Left ventricle myocardium inferior (tissue), 1 donor: ENCODE measurements around the gene TSC22D1. TPM values are rescaled to one million over a fixed set of nuclear protein-coding genes. Genes with fewer than 3 reads are reported as not detected.

Source experiments
- DNase-seq: peaks from one replicate; pipeline ENCODE4 v3.0.0-alpha.2; 2020
- H3K27ac ChIP-seq: fragments of 200-600 bp; replicated peaks from 2 replicates; pipeline ENCODE4 v1.8.0; 2021
- H3K27me3 ChIP-seq: fragments of 200-600 bp; 2 replicates; pipeline ENCODE4 v1.8.0; 2021; ENCODE audit warnings: low read depth
- H3K36me3 ChIP-seq: fragments of 200-600 bp; 2 replicates; pipeline ENCODE4 v1.8.0; 2021
- H3K4me1 ChIP-seq: fragments of 200-600 bp; 2 replicates; pipeline ENCODE4 v1.8.0; 2021
- H3K4me3 ChIP-seq: fragments of 200-600 bp; 2 replicates; pipeline ENCODE4 v1.8.0; 2021; ENCODE audit warnings: mild to moderate bottlenecking, moderate library complexity
- H3K9me3 ChIP-seq: fragments of 200-600 bp; replicated peaks from 2 replicates; pipeline ENCODE4 v1.8.0; 2021
- CTCF ChIP-seq: fragments of 200-600 bp; IDR thresholded peaks from 2 replicates; pipeline ENCODE4 v1.8.0; 2021; ENCODE audit warnings: antibody characterized with exemption, mild to moderate bottlenecking, borderline replicate concordance
- intact Hi-C: fragments of 100-400 bp; cut with micrococcal nuclease; formaldehyde crosslinking; loops from one replicate; pipeline ENCODE4 v1.11.0; 2022
- total RNA-seq: library from RNA; stranded (reverse); fragmentation: NEBNext Ultra II Directional; extraction: Animal tissue kit (Norgen Biotek cat#: 25700); gene quantifications from one replicate; pipeline ENCODE4 v1.2.1, GENCODE V29; 2021
- donor health status: DM: no; HTN: yes; CAD: no; lungs with severe emphysema.

Gene TSC22D1
- total RNA-seq, 1 donor from 2014 or later = 158 TPM

DNA sequence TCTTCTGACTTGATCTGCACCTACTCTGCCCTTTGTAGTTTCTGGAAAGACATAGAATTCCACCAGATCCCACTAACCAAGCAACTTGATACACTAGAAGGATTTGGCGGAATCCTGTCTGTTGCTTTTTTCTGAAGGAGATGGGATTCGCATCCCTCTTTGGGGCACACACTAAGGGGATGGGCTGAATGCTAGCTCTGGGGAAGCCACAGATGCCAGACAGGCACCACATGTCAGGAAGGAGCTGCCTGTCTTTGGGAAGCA lies 150.4 kb downstream of the TSC22D1 start:
- no peak for TF ChIP-seq CTCF
- peaks cover 25% of the 10 kb centered on the region for H3K4me1 ChIP-seq
- no peak for DNase-seq

DNA sequence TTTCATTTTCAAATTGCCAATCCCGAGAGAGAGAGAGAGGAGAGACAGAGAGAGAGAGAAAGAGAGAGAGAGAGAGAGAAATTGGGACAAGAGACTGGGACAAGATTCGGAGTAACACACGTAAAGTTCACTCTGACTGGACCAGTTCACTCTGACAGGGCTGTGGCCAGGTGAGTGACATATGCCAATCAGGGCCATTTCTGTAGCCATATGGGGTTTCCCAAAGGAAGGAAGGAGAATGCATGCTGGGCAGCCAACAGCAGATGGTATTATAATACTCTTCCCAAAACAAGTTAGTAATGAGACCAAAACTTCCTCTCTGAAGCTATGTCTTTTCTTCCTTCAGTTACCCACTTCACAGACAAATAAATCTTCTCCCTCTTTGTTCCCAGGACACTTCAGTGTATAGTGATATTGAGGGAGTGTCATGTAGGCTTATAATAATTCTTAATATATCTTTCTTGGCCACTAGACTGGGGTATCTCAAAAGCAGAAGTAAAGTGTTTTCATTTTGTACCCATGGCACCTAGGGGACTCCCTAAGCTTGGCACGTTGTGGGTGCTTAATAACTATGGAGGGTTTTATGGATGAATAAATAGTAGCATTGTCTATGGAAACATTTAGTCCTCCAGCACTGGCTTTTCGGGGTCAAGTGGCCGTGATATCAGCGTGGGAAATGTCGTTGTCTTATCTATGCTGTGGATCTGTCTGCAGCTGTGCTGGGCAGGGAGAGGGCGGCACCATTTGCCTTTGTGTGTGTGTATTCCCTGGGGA lies 150.9 kb downstream of the TSC22D1 start:
- DNase-seq = no peak
- no peaks in the 10 kb centered on the region for H3K27me3 ChIP-seq
- H3K4me1 ChIP-seq = peaks cover 25% of the 10 kb centered on the region
- intact Hi-C loops = no loop called here
- no peak overlapping the region for H3K27ac ChIP-seq
- no peaks in the 10 kb centered on the region for H3K9me3 ChIP-seq
- no peak overlapping the region for H3K4me3 ChIP-seq
- no peak for TF ChIP-seq CTCF
- no peaks in the 10 kb centered on the region for H3K36me3 ChIP-seq

More for the DNA sequence above, 150.4 kb downstream of the TSC22D1 start:
- Histone ChIP-seq H3K27ac (no peak overlapping the region), H3K36me3 (no peaks in the 10 kb centered on the region), H3K4me3 (no peak overlapping the region), H3K27me3 (no peaks in the 10 kb centered on the region), H3K9me3 (no peaks in the 10 kb centered on the region)
- intact Hi-C loops = no loop called here

DNA sequence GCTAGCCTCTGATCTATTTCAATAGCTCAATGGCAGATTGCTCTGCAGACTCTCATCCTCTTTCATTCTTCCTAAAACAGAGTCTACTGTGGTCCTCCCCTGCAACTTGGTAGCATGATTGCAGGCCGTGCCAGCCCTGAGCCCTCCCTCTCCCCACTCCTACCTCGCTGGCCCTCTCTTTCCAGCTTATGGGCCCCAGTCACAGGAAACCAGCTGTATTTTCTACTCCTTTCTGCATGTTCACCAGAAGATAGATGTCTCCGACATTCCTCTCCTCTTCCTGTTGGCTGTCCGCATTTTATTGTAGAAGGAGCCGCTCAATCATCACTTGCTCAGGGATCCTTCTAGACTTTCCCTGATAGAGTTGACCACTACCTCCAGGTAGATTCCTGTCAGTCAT lies 152.3 kb downstream of the TSC22D1 start:
- no peak for DNase-seq
- H3K9me3 ChIP-seq = no peaks in the 10 kb centered on the region
- H3K27ac ChIP-seq = no peak overlapping the region
- no peaks in the 10 kb centered on the region for H3K36me3 ChIP-seq
- no peak for TF ChIP-seq CTCF
- H3K4me1 ChIP-seq = peaks cover 22% of the 10 kb centered on the region
- no peaks in the 10 kb centered on the region for H3K27me3 ChIP-seq
- intact Hi-C loops = no loop called here
- no peak overlapping the region for H3K4me3 ChIP-seq

DNA sequence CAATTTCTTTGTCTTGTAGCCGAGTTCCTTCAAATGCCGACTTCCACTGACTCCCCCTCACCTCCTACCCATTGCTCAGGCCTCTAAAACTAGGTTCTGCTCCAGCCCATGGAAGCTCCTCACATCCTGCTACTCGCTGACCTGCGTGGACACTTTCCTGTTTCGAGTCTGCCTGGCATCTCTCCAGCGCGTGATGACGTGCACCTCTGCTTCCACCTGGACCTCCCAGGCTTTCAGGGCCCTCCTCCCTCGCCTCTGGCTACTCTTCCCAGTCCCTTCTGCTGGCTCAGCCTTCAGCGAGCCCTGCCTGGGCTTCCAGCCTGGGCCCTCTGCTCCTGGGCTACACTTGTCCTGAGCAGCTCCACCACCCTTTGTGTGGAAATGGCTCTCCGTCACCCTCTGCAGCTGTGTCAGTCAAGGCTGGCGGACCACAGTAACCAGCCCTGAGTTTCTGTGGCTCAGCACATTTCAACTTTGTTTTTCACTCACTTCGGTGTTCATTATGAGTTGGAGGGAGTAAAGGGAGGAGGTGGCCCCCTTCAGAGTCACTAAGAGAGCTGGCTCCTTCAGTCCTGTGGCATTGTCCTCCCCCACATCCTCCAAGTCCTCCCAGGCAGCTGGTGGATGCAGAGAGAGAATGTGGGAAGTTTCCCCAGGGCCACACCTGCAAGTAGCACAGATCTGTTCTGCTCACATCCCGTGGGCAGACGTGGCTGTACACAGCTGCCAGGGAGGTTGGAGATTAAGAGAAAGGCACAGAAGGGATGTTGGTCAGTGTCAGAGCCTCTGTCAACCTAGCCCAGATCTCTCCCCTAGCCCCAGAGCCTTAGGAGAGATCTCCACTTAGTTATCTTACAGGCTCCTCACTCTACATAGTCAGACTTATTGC lies 153.1 kb downstream of the TSC22D1 start:
- H3K9me3 ChIP-seq = no peaks in the 10 kb centered on the region
- no peaks in the 10 kb centered on the region for H3K27me3 ChIP-seq
- peaks cover 19% of the 10 kb centered on the region for H3K4me1 ChIP-seq
- no peak overlapping the region for H3K4me3 ChIP-seq
- no peak for DNase-seq
- no peaks in the 10 kb centered on the region for H3K36me3 ChIP-seq
- no peak overlapping the region for H3K27ac ChIP-seq
- no peak for TF ChIP-seq CTCF
- intact Hi-C loops = no loop called here

- no peak for DNase-seq
- no peak overlapping the region for H3K4me3 ChIP-seq
- no peak overlapping the region for H3K27ac ChIP-seq
- no peaks in the 10 kb centered on the region for H3K27me3 ChIP-seq
- intact Hi-C loops = no loop called here
- no peaks in the 10 kb centered on the region for H3K9me3 ChIP-seq
- no peaks in the 10 kb centered on the region for H3K36me3 ChIP-seq
- no peak for TF ChIP-seq CTCF
- peaks cover 19% of the 10 kb centered on the region for H3K4me1 ChIP-seq
Measured at GRCh38 chr13:44421853-44422525, 154.1 kb downstream of the TSC22D1 start.
